Endothelial cell of umbilical vein (primary cell): ENCODE data around the gene GOLGA1. TPM values are rescaled to one million over a fixed set of nuclear protein-coding genes. Genes with fewer than 3 reads are reported as not detected.
"Not testable (repeated sequence)": the region's sequence is repeated elsewhere in the genome, so short reads cannot be mapped to it uniquely, and the experiment has no call there.

Experiments
- BruUV-seq: library from RNA; stranded (reverse); fragments of 400-500 nt; replicated peaks from 2 replicates; lab custom pipeline; 2021; lab: Mats Ljungman, UMichigan
- CTCF ChIA-PET: fragments of 300-600, 350-600 bp; sonication (Branson Sonifier 250); formaldehyde crosslinking; loops from one replicate; lab custom pipeline; 2021; ENCODE audit warnings: antibody characterized with exemption, inconsistent platforms; lab: Charles Lee
- POLR2A ChIA-PET: fragments of 300-600, 350-600 bp; sonication (Branson Sonifier 250); formaldehyde crosslinking; loops from one replicate; lab custom pipeline; 2021; ENCODE audit warnings: antibody characterized with exemption, inconsistent platforms; lab: Charles Lee
- DNase-seq: peaks from one replicate; pipeline ENCODE4 v3.0.0-alpha.2; 2011; ENCODE audit warnings: low read depth, low spot score
- FAIRE-seq: peaks from 2 replicates; lab custom pipeline; 2011; peaks lifted over from hg19 to GRCh38; lab: Jason Lieb, UNC
- H2AFZ ChIP-seq: 2 replicates; pipeline ENCODE4 v1.6.0; 2012; ENCODE audit warnings: low read depth, low read length, control low read depth, inconsistent platforms
- H3K27ac ChIP-seq: 2 replicates; pipeline ENCODE4 v1.5.1; 2011; ENCODE audit warnings: low read depth, mild to moderate bottlenecking, control low read depth, low read length, moderate library complexity; ENCODE audit not compliant: insufficient read depth
- H3K27me3 ChIP-seq, 2 experiments: 2 replicates each; pipeline versions ENCODE4 v1.6.0 to v1.6.1; 2011; ENCODE audit warnings: low read length in 2 of 2, mixed read lengths in 1 of 2; ENCODE audit not compliant: control insufficient read depth in 2 of 2, insufficient read depth in 2 of 2
- H3K36me3 ChIP-seq, 2 experiments: 2 replicates in 1 of 2; 3 replicates in 1 of 2; pipeline ENCODE4 v1.5.1; 2011; ENCODE audit warnings: low read length in 2 of 2, mild to moderate bottlenecking in 1 of 2, moderate library complexity in 1 of 2; ENCODE audit not compliant: control insufficient read depth in 2 of 2, insufficient read depth in 2 of 2; ENCODE audit errors: extremely low read depth in 1 of 2
- H3K4me1 ChIP-seq: 3 replicates; pipeline ENCODE4 v1.5.1; 2011; ENCODE audit warnings: mild to moderate bottlenecking, low read length; ENCODE audit not compliant: control insufficient read depth, insufficient read depth; ENCODE audit errors: extremely low read depth
- H3K4me2 ChIP-seq: 2 replicates; pipeline ENCODE4 v1.6.1; 2011; ENCODE audit warnings: low read length, control low read depth, mixed read lengths; ENCODE audit not compliant: insufficient read depth
- H3K4me3 ChIP-seq, 3 experiments: fragments of 200-600 bp in 1 of 3; sonication (generic), shearing (Covaris generic) in 1 of 3; replicated peaks in 1 of 3; 2 replicates each; pipeline ENCODE4 v1.5.1; 2011 to 2016; ENCODE audit warnings: control low read depth in 3 of 3, low read length in 3 of 3, mild to moderate bottlenecking in 2 of 3, inconsistent platforms in 1 of 3, low read depth in 1 of 3, moderate library complexity in 1 of 3; ENCODE audit not compliant: insufficient read depth in 1 of 3
- H3K79me2 ChIP-seq: 2 replicates; pipeline ENCODE4 v1.6.0; 2012; ENCODE audit warnings: low read length, inconsistent platforms; ENCODE audit not compliant: control insufficient read depth, insufficient read depth
- H3K9ac ChIP-seq: replicated peaks from 2 replicates; pipeline ENCODE3; 2011; ENCODE audit warnings: low read length, control low read depth; ENCODE audit not compliant: insufficient read depth; ENCODE audit errors: extremely low read depth
- H3K9me1 ChIP-seq: replicated peaks from 3 replicates; pipeline ENCODE4 v1.6.0; 2011; ENCODE audit warnings: mild to moderate bottlenecking, low read length; ENCODE audit not compliant: control insufficient read depth, insufficient read depth; ENCODE audit errors: extremely low read depth
- H3K9me3 ChIP-seq: replicated peaks from 2 replicates; pipeline ENCODE4 v1.5.1; 2012; ENCODE audit warnings: low read length, inconsistent platforms; ENCODE audit not compliant: control insufficient read depth, insufficient read depth
- H4K20me1 ChIP-seq: replicated peaks from 2 replicates; pipeline ENCODE3; 2011; ENCODE audit warnings: mild to moderate bottlenecking, low read length; ENCODE audit not compliant: control insufficient read depth, insufficient read depth; ENCODE audit errors: extremely low read depth
- JUN ChIP-seq: IDR thresholded peaks from 2 replicates; pipeline ENCODE4 v1.6.1; 2011; ENCODE audit warnings: borderline replicate concordance, low read depth; ENCODE audit not compliant: insufficient read length, insufficient read depth
- MYC ChIP-seq: IDR thresholded peaks from one replicate; pipeline ENCODE4 v1.6.1; 2011; ENCODE audit warnings: mild to moderate bottlenecking, low read depth, low read length
- dilution Hi-C: fragments of 300-500 bp; cut with MboI; formaldehyde crosslinking; loops from one replicate; pipeline ENCODE4 v1.15.0; 2019; ENCODE audit warnings: low sequenced_read_pairs; ENCODE audit not compliant: extremely low pct_ligation_motif_present
- intact Hi-C: fragments of 100-400 bp; cut with micrococcal nuclease; formaldehyde crosslinking; loops from one replicate; pipeline ENCODE4 v1.10.0; 2022
- polyA plus RNA-seq, 4 experiments: library from polyadenylated mRNA; depleted of rRNA in 3 of 4; stranded (reverse) in 3 of 4; unstranded in 1 of 4; fragments of >200 nt; gene quantifications; 2 replicates each; pipeline versions ENCODE4 v1.2.1 to v1.2.3, GENCODE V29; 2011 to 2012; ENCODE audit warnings: missing spikeins in 1 of 4
- total RNA-seq: library from RNA; stranded (reverse); gene quantifications from 2 replicates; pipeline ENCODE4 v1.2.3, GENCODE V29; 2021

The GOLGA1 gene
- total and polyA plus RNA-seq, 2 donors (not counting 3 experiments of a cell fraction or from before 2014, with no cell fraction given): 13.1 to 19.9 TPM

GRCh38 chr9:124920394-124920793 is 20.5 kb downstream of the GOLGA1 start:
- H4K20me1 ChIP-seq, CTCF ChIA-PET, H3K79me2 ChIP-seq, H3K4me3 ChIP-seq, BruUV-seq, H3K9me3 ChIP-seq, intact Hi-C loops, H3K4me2 ChIP-seq, H2AFZ ChIP-seq, H3K27ac ChIP-seq, H3K27me3 ChIP-seq, H3K4me1 ChIP-seq, H3K36me3 ChIP-seq, H3K9me1 ChIP-seq, dilution Hi-C loops, H3K9ac ChIP-seq, POLR2A ChIA-PET: not testable (repeated sequence)
- FAIRE-seq: peak; percentile 55
- DNase-seq: peak; percentile 84
- peak; percentile 23 for TF ChIP-seq JUN

GRCh38 chr9:124914753-124915405 is 26.0 kb downstream of the GOLGA1 start:
- Histone ChIP-seq H4K20me1 (no peaks in the 10 kb centered on the region), H3K9me3 (no peaks in the 10 kb centered on the region), H3K27ac (no peak overlapping the region), H3K9ac (no peak overlapping the region), H3K36me3 (peaks cover 0 to 4% of the 10 kb centered on the region in 2 experiments), H3K9me1 (no peaks in the 10 kb centered on the region), H3K4me2 (no peak overlapping the region), H3K27me3 (no peaks in the 10 kb centered on the region), H3K4me1 (no peaks in the 10 kb centered on the region), H2AFZ (no peak overlapping the region), H3K4me3 (no peak overlapping the region), H3K79me2 (no peaks in the 10 kb centered on the region)
- CTCF ChIA-PET: no interaction called here
- BruUV-seq: no TSS peak
- POLR2A ChIA-PET: no interaction called here
- dilution Hi-C loops: no loop called here
- no peak for DNase-seq
- TF ChIP-seq MYC: no peak
- intact Hi-C loops: no loop called here
- no peak for FAIRE-seq
